ENCODE results near the gene FANCI.
"Not testable (repeated sequence)": the region's sequence is repeated elsewhere in the genome, so short reads cannot be mapped to it uniquely, and the experiment has no call there.

FANCI gene

DNA sequence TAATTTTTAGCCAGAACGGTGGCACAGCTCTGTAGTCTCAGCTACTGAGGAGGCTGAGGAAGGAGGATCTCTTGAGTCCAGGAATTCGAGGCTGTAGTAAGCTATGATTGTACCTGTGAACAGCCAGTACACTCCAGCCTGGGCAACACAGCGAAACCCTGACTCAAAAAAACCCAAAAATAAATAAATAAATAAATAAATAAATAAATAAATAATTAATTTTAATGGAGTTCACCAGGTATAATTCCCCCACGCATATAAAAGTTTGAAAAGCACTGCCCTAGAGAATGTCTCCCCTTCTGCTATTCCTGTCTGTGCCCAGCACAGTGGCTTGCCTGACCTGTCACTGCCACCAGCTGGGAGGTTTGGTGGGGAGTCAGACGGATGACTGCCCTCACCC lies 18.2 kb upstream of the FANCI start:
- H3K9me3 ChIP-seq (ENCODE audit: control insufficient read depth, insufficient read depth, low read depth, low read length), result no peaks in the 10 kb centered on the region
- H3K4me3 ChIP-seq (ENCODE audit: low read depth, low read length), result no peak overlapping the region
- no peak overlapping the region for H3K9ac ChIP-seq (ENCODE audit: low read length)
- peaks cover 5% of the 10 kb centered on the region; the same call in 1 of the 2 replicates for H3K4me1 ChIP-seq (ENCODE audit: control insufficient read depth, insufficient read depth, low read length)
- H3K27me3 ChIP-seq (ENCODE audit: control insufficient read depth, insufficient read depth, low read length), result no peaks in the 10 kb centered on the region
- H3K36me3 ChIP-seq (ENCODE audit: control insufficient read depth, insufficient read depth, low read length), result no peaks in the 10 kb centered on the region
- H3K27ac ChIP-seq (ENCODE audit: low read depth, low read length), result no peak overlapping the region

DNA sequence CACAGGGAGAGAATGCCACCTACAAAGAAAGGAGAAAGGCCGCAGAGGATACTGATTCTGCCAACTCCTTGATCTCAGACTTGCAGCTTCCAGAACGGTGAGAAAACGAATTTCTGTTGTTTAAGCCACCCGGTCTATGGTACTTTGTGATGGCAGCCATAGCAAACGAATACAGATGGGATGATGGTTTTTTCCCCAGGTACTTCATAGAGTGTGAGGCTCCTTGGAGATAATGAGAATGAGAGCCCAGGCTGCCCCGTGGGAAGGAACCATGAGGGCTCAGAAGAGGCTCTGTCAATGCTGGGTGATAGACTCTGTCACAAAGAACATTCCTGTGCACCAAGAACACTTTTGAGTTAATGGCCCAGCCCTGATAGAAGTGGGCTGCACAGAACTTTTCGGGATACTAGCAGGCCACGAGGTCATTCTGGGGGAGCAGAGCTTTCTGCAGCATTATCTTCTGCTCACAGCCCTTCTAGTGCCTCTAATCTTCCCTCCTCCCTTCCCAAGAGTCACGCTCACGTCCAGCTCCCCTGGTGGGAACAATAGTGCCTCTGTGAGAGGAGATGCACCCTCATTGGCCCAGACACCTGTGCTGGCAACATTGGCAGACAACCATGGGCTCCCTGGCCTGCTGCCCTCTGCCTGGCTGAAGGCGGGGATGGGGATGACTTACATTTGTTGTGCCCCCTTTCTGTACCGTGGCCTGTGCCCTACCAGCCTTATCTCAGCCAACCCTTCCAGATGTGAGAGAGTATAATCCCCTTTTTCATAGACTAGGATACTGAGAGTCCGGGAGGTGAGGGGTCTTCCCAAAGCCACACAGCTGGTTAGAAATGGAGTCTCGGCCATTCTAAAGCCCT lies 17.2 kb upstream of the FANCI start:
- Histone ChIP-seq H3K27ac (ENCODE audit: low read depth, low read length) (no peak overlapping the region), H3K36me3 (ENCODE audit: control insufficient read depth, insufficient read depth, low read length) (no peaks in the 10 kb centered on the region), H3K27me3 (ENCODE audit: control insufficient read depth, insufficient read depth, low read length) (no peaks in the 10 kb centered on the region), H3K4me1 (ENCODE audit: control insufficient read depth, insufficient read depth, low read length) (peaks cover 5% of the 10 kb centered on the region; the same call in 1 of the 2 replicates), H3K9me3 (ENCODE audit: control insufficient read depth, insufficient read depth, low read depth, low read length) (no peaks in the 10 kb centered on the region), H3K9ac (ENCODE audit: low read length) (no peak overlapping the region), H3K4me3 (ENCODE audit: low read depth, low read length) (no peak overlapping the region)

DNA sequence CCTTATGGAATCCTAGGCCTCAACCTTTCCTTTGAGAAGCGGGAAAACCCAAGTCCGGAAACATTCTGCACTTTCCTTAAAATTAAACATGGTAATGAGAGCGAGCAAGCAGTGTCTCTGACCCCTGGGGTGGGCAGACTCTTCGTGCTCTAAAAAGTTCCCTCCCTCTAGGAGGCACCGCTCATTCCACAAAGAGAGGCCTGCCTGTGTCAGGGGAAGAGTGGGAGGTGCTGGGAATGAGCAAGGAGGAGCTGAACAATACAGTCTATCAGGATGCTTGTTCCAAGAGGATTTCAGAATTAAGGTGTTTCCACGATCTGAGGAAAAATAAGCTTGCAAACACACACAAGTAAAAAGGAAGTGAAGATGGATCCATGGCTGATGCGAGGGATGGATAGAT lies 16.4 kb upstream of the FANCI start:
- Histone ChIP-seq H3K27me3 (ENCODE audit: control insufficient read depth, insufficient read depth, low read length) (no peaks in the 10 kb centered on the region), H3K9ac (ENCODE audit: low read length) (no peak overlapping the region), H3K27ac (ENCODE audit: low read depth, low read length) (no peak overlapping the region), H3K36me3 (ENCODE audit: control insufficient read depth, insufficient read depth, low read length) (no peaks in the 10 kb centered on the region), H3K4me1 (ENCODE audit: control insufficient read depth, insufficient read depth, low read length) (peaks cover 5% of the 10 kb centered on the region; the same call in 1 of the 2 replicates), H3K9me3 (ENCODE audit: control insufficient read depth, insufficient read depth, low read depth, low read length) (no peaks in the 10 kb centered on the region), H3K4me3 (ENCODE audit: low read depth, low read length) (no peak overlapping the region)

DNA sequence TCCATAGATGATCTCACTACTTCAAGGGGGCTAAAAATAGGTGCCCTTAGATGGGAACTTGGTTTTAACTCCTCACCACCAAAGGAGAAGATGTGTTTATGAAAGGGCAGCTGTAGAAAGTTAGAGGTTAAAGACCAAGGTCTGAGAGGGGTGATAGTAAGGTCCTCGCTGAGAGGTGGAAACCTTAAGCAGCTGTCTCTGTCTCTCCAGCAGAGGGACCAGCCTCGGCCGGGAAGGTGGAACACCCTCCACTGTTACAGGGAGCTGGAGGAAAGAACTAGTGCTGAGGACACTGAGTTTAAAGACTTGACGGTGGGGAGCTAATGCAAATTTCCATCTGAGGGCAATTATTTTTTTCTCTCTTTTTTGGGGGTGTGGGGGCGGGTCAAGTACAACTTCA lies 13.5 kb upstream of the FANCI start:
- Histone ChIP-seq H3K36me3 (ENCODE audit: control insufficient read depth, insufficient read depth, low read length) (no peaks in the 10 kb centered on the region), H3K4me3 (ENCODE audit: low read depth, low read length) (no peak overlapping the region), H3K9me3 (ENCODE audit: control insufficient read depth, insufficient read depth, low read depth, low read length) (no peaks in the 10 kb centered on the region), H3K27me3 (ENCODE audit: control insufficient read depth, insufficient read depth, low read length) (no peaks in the 10 kb centered on the region), H3K27ac (ENCODE audit: low read depth, low read length) (no peak overlapping the region), H3K9ac (ENCODE audit: low read length) (no peak overlapping the region), H3K4me1 (ENCODE audit: control insufficient read depth, insufficient read depth, low read length) (peaks cover 5% of the 10 kb centered on the region; the same call in 1 of the 2 replicates)

DNA sequence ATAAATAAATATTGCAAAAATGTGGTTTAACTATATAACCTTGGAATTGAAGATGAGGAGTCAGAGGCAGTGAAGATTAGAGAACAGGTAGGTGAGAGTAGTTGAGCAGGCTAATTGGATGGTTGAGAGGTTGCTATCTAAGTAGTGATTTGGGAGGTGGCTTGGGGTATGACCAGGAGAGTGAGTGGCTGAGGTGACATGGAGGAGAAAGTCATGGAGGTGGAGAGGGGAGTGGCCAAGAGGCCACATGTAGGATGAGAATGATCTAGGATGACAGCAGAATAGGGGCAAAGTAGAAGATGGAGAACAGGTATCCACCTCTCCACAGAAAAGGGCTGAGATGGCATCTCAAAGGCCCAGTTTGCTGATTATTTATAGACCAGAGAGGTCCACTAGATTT lies 11.9 kb upstream of the FANCI start:
- Histone ChIP-seq H3K4me1 (ENCODE audit: control insufficient read depth, insufficient read depth, low read length) (peaks cover 5% of the 10 kb centered on the region; the same call in 1 of the 2 replicates), H3K9me3 (ENCODE audit: control insufficient read depth, insufficient read depth, low read depth, low read length) (no peaks in the 10 kb centered on the region), H3K36me3 (ENCODE audit: control insufficient read depth, insufficient read depth, low read length) (no peaks in the 10 kb centered on the region), H3K9ac (ENCODE audit: low read length) (no peak overlapping the region), H3K27ac (ENCODE audit: low read depth, low read length) (no peak overlapping the region), H3K4me3 (ENCODE audit: low read depth, low read length) (no peak overlapping the region), H3K27me3 (ENCODE audit: control insufficient read depth, insufficient read depth, low read length) (no peaks in the 10 kb centered on the region)

DNA sequence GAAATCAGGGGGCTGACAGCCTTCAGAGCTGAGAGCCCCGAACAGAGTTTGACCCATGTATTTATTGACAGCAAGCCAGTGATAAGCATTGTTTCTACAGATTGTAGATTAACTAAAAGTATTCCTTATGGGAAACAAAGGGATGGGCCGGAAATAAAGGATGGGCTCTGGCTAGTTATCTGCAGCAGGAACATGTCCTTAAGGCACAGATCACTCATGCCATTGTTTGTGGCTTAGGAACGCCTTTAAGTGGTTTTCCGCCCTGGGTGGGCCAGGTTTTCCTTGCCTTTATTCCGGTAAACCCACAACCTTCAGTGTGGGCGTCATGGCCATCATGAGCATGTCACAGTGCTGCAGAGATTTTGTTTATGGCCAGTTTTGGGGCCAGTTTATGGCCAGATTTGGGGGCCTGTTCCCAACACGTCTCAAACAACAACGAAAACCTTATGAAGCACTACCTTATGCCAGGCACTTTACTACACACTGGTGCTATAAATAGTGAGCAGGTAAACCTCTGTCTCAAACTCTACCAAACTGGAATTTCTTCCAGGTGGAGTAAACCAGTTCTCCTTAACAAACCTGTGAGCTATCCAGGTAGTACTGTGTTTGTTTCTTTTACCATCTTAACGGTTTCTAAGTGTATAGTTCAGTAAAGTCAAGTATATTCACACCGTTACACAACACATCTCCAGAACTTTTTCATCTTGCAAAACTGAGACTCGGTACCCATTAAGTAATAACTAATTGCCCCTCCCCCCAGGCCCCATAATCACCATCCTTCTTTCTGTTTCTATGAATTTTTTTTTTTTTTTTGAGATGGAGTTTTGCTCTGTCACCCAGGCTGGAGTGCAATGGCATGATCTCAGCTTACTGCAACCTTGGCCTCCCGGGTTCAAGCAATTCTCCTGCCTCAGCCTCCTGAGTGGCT lies 3.6 kb upstream of the FANCI start:
- not testable (repeated sequence) for H3K9me3 ChIP-seq (ENCODE audit: control insufficient read depth, insufficient read depth, low read depth, low read length); H3K4me1 ChIP-seq (ENCODE audit: control insufficient read depth, insufficient read depth, low read length); H3K9ac ChIP-seq (ENCODE audit: low read length); H3K27me3 ChIP-seq (ENCODE audit: control insufficient read depth, insufficient read depth, low read length); H3K36me3 ChIP-seq (ENCODE audit: control insufficient read depth, insufficient read depth, low read length); H3K27ac ChIP-seq (ENCODE audit: low read depth, low read length); H3K4me3 ChIP-seq (ENCODE audit: low read depth, low read length)

DNA sequence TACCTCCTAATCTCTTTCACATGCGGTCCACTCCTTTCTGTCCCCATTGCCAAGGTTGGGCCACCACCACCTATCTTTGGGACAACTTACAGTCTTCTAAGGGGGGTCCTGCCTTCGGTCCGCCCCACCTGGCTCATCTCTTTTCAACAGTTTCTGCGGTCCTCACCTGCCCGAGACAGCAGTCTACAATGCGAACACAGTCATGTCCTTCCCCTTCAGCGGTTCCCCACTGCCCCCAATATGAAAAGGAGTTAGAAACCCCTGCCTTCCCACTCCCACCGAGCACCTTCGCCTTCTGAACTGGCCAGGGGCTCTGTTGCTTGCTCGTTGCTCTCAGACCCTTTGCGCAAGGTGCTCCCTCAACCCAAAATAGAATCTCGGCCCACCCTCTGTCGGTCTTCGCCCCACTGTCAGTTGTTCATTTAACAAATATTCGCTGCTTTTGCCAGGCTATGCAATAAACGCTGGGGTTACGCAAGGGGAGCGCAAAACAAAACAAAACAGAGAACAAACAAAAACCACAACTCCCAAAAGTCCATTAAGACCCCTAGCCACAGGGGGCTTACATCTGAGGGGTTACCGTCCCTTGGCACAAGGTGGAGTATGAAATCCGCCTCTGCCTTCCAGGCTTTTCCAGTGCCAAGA lies 611 bp upstream of the FANCI start:
- no peak overlapping the region for H3K27ac ChIP-seq (ENCODE audit: low read depth, low read length)
- peak overlapping the region; percentile 88 for H3K9ac ChIP-seq (ENCODE audit: low read length)
- H3K4me3 ChIP-seq (ENCODE audit: low read depth, low read length), result peak overlapping the region; percentile 90

DNA sequence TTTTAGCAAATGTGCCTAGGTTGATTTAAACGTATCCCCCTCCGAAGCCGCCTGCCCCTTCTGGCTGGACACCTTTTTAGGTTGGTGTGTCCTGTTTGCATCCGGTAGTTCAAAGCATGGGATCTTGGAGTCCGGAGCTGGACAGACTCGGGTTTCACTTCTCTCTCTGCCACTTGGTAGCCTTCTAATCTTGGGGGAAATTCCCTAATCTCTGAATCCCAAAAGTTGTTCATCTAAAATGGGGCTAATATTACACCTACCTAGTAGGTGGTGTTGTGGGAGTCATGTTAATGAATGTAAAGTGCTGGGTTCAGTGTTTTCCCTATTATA lies 760 bp downstream of the FANCI start:
- H3K9ac ChIP-seq (ENCODE audit: low read length), result peak overlapping the region; percentile 88
- H3K36me3 ChIP-seq (ENCODE audit: control insufficient read depth, insufficient read depth, low read length), result peaks cover 26% of the 10 kb centered on the region
- H3K27ac ChIP-seq (ENCODE audit: low read depth, low read length), result peak overlapping the region; percentile 6; the same call in 1 of the 2 replicates
- peaks cover 7% of the 10 kb centered on the region; the same call in 1 of the 2 replicates for H3K27me3 ChIP-seq (ENCODE audit: control insufficient read depth, insufficient read depth, low read length)
- peak overlapping the region; percentile 90 for H3K4me3 ChIP-seq (ENCODE audit: low read depth, low read length)
- H3K4me1 ChIP-seq (ENCODE audit: control insufficient read depth, insufficient read depth, low read length), result peaks cover 7% of the 10 kb centered on the region
- H3K9me3 ChIP-seq (ENCODE audit: control insufficient read depth, insufficient read depth, low read depth, low read length), result peaks cover 5% of the 10 kb centered on the region

More for the DNA sequence above, 611 bp upstream of the FANCI start:
- peaks cover 7% of the 10 kb centered on the region for H3K4me1 ChIP-seq (ENCODE audit: control insufficient read depth, insufficient read depth, low read length)
- peaks cover 12% of the 10 kb centered on the region for H3K36me3 ChIP-seq (ENCODE audit: control insufficient read depth, insufficient read depth, low read length)
- peaks cover 7% of the 10 kb centered on the region; the same call in 1 of the 2 replicates for H3K27me3 ChIP-seq (ENCODE audit: control insufficient read depth, insufficient read depth, low read length)
- H3K9me3 ChIP-seq (ENCODE audit: control insufficient read depth, insufficient read depth, low read depth, low read length), result peaks cover 10% of the 10 kb centered on the region

DNA sequence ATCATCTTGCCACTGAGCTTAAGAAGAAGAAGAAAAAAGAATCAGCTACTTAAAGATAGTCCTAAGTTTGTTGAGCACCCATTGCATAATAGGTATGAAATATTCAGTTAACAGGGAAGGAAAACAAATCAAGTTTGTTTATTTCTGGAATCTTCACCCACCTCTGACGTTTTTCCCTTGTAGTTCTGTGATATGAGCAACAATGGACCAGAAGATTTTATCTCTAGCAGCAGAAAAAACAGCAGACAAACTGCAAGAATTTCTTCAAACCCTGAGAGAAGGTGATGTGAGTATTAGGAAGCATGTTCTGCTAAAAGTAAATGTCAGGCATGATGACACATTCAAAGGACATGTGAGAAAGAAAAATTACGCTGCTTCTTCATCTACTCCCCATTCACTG lies 3.7 kb downstream of the FANCI start:
- Histone ChIP-seq H3K27me3 (ENCODE audit: control insufficient read depth, insufficient read depth, low read length) (peaks cover 3% of the 10 kb centered on the region; the same call in 1 of the 2 replicates), H3K9me3 (ENCODE audit: control insufficient read depth, insufficient read depth, low read depth, low read length) (no peaks in the 10 kb centered on the region), H3K4me3 (ENCODE audit: low read depth, low read length) (no peak overlapping the region), H3K36me3 (ENCODE audit: control insufficient read depth, insufficient read depth, low read length) (peaks cover 31% of the 10 kb centered on the region), H3K4me1 (ENCODE audit: control insufficient read depth, insufficient read depth, low read length) (peaks cover 7% of the 10 kb centered on the region), H3K27ac (ENCODE audit: low read depth, low read length) (no peak overlapping the region), H3K9ac (ENCODE audit: low read length) (no peak overlapping the region)

DNA sequence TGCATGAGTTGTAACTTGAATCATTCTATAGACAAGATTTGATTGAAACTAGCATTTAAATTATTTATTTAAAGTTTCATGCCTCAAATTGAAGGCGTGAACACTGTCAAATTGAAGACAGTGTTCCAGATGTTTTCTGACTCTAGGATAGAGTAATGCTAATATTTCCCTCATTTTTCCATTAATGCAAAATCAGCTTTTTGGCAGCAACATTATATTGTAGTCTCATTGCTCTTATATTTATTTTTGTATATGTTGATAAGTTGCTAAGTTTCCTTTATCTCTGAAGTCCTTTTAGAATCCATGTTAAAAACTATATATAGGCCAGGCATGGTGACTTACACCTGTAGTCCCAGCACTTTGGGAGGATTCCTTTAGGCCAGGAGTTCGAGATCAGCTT lies 4.8 kb downstream of the FANCI start:
- H3K27ac ChIP-seq (ENCODE audit: low read depth, low read length), result no peak overlapping the region
- H3K4me3 ChIP-seq (ENCODE audit: low read depth, low read length), result no peak overlapping the region
- peaks cover 7% of the 10 kb centered on the region for H3K4me1 ChIP-seq (ENCODE audit: control insufficient read depth, insufficient read depth, low read length)
- H3K9ac ChIP-seq (ENCODE audit: low read length), result no peak overlapping the region
- H3K27me3 ChIP-seq (ENCODE audit: control insufficient read depth, insufficient read depth, low read length), result no peaks in the 10 kb centered on the region
- H3K36me3 ChIP-seq (ENCODE audit: control insufficient read depth, insufficient read depth, low read length), result peaks cover 31% of the 10 kb centered on the region
- no peaks in the 10 kb centered on the region for H3K9me3 ChIP-seq (ENCODE audit: control insufficient read depth, insufficient read depth, low read depth, low read length)

Data from HUES6 (cell line).